ENCODE data around the gene MEAF6.
A peak's percentile ranks its signal among the peaks of the same experiment; 100 is the strongest.

Gene MEAF6

GRCh38 chr1:37478451-37478881 lies 36.1 kb downstream of the MEAF6 start:
- TF ChIP-seq FOXP2 (optimal IDR thresholded peaks at IDR 0.05; ENCODE audit: borderline replicate concordance, extremely low read depth, extremely low read length, insufficient read depth) = no peak
- no peak for TF ChIP-seq POLR2AphosphoS5 (IDR thresholded peaks at IDR 0.05; ENCODE audit: low read depth, low read length)
- no peak for TF ChIP-seq REST (IDR thresholded peaks at IDR 0.05; ENCODE audit: insufficient read depth in 1 of 2, low read depth in 2 of 2, low read length in 2 of 2)
- no peak for TF ChIP-seq TAF1 (IDR thresholded peaks at IDR 0.05; ENCODE audit: borderline replicate concordance, insufficient read depth, low read length)
- TF ChIP-seq SIN3A (IDR thresholded peaks at IDR 0.05; ENCODE audit: borderline replicate concordance, insufficient read depth, low read length) = no peak

GRCh38 chr1:37477946-37478345 lies 36.6 kb downstream of the MEAF6 start:
- no peak for TF ChIP-seq TAF1 (IDR thresholded peaks at IDR 0.05; ENCODE audit: borderline replicate concordance, insufficient read depth, low read length)
- TF ChIP-seq POLR2AphosphoS5 (IDR thresholded peaks at IDR 0.05; ENCODE audit: low read depth, low read length) = no peak
- TF ChIP-seq REST (IDR thresholded peaks at IDR 0.05; ENCODE audit: insufficient read depth in 1 of 2, low read depth in 2 of 2, low read length in 2 of 2) = no peak
- no peak for TF ChIP-seq FOXP2 (optimal IDR thresholded peaks at IDR 0.05; ENCODE audit: borderline replicate concordance, extremely low read depth, extremely low read length, insufficient read depth)
- no peak for TF ChIP-seq SIN3A (IDR thresholded peaks at IDR 0.05; ENCODE audit: borderline replicate concordance, insufficient read depth, low read length)

- TF ChIP-seq SIN3A (IDR thresholded peaks at IDR 0.05; ENCODE audit: borderline replicate concordance, insufficient read depth, low read length) (peak; percentile 39; the same call in 1 of the 2 replicates), POLR2AphosphoS5 (IDR thresholded peaks at IDR 0.05; ENCODE audit: low read depth, low read length) (no peak), FOXP2 (optimal IDR thresholded peaks at IDR 0.05; ENCODE audit: borderline replicate concordance, extremely low read depth, extremely low read length, insufficient read depth) (no peak), REST (IDR thresholded peaks at IDR 0.05; ENCODE audit: insufficient read depth in 1 of 2, low read depth in 2 of 2, low read length in 2 of 2) (no peak), TAF1 (IDR thresholded peaks at IDR 0.05; ENCODE audit: borderline replicate concordance, insufficient read depth, low read length) (0 out of 2 replicates have a peak, but pooled peaks have one; percentile 18)
Observed at GRCh38 chr1:37477198-37477931, 37.2 kb downstream of the MEAF6 start.

- TF ChIP-seq TAF1 (IDR thresholded peaks at IDR 0.05; ENCODE audit: borderline replicate concordance, insufficient read depth, low read length) = no peak
Observed at GRCh38 chr1:37476460-37477197, 37.9 kb downstream of the MEAF6 start.

GRCh38 chr1:37476087-37476452 lies 38.5 kb downstream of the MEAF6 start:
- TF ChIP-seq FOXP2 (optimal IDR thresholded peaks at IDR 0.05; ENCODE audit: borderline replicate concordance, extremely low read depth, extremely low read length, insufficient read depth) (no peak), POLR2AphosphoS5 (IDR thresholded peaks at IDR 0.05; ENCODE audit: low read depth, low read length) (no peak), TAF1 (IDR thresholded peaks at IDR 0.05; ENCODE audit: borderline replicate concordance, insufficient read depth, low read length) (no peak), REST (IDR thresholded peaks at IDR 0.05; ENCODE audit: insufficient read depth in 1 of 2, low read depth in 2 of 2, low read length in 2 of 2) (no peak), SIN3A (IDR thresholded peaks at IDR 0.05; ENCODE audit: borderline replicate concordance, insufficient read depth, low read length) (no peak)

Measured in PFSK-1 (cell line).